Skin epidermis (tissue), 12 donors: ENCODE data around the gene TMEM87B.

Experiments used
- H3K27ac ChIP-seq, 21 experiments: fragments of 200-600 bp; sonication (generic) in 11 of 21; one replicate each; pipeline ENCODE4 v1.5.0; 2020; ENCODE audit warnings: mild to moderate bottlenecking in 3 of 21, inconsistent platforms in 2 of 21, moderate library complexity in 2 of 21
- H3K4me3 ChIP-seq, 7 experiments: fragments of 200-600 bp; sonication (generic) in 2 of 7; one replicate each; pipeline ENCODE4 v1.5.0; 2020; ENCODE audit warnings: inconsistent platforms in 2 of 7, mild to moderate bottlenecking in 2 of 7, moderate library complexity in 1 of 7

TMEM87B gene

DNA sequence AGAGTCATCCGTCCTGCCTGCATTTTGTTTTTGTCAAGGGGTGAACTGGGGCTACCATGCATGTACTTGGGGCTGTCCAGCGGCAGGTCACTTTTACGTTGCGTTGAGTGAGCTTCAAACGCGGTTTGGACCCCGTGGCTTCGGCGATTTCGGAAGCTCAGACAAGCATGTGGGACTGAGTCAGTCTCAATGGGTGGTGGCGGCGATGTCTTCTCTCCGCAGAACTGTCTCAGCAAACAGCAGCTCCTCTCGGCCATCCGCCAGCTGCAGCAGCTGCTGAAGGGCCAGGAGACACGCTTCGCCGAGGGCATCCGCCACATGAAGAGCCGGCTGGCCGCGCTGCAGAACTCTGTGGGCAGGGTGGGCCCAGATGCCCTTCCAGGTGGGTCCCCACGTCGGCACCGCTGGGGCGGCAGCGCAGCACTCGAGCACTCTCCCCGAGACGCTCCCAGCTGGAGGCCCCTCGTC, 104.4 kb downstream of the TMEM87B start:
- Histone ChIP-seq H3K27ac (no peak overlapping the region), H3K4me3 (no peak overlapping the region)

DNA sequence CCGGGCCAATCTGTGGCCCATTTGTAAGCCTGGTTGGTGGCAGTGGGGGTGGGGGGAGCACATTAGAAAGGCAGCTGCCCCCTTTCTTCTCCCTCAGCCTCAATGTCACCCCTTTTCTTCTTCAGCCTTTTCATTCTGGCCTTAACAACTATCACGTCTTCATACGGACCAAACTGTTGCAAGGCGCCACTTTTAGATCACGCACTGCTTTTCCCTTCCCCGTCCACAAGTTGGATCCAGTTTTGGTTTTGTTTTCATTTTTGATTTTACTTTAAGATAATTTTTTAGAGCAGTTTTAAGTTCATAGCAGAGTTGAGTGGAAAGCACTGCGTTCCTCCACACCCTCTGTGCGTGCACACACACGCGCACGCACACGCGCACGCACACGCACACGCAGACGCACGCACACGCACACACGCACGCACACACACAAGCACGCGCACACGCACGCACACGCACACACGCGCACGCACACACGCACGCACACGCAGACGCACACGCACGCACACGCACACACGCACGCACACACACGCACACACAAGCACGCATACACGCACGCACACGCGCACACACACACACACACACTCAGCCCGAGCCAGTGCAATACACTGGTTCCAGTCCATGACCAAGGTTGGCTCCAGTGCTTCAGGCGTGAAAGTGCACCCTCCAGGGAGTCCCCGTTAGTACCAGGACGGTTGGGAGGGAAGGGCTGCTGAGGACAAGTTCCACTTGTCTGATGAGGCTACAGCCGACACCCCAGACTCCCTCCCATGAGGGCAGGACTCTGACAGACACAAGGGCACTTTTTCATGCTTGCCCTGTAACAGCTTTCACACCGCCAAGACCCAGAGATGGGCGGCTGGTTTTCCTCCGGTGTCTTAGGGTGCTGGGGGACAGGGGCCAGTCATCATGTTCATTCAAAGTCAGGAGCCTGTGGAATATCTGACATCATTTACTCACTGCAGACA, 105.5 kb downstream of the TMEM87B start:
- H3K27ac ChIP-seq: no peak overlapping the region
- no peak overlapping the region for H3K4me3 ChIP-seq

DNA sequence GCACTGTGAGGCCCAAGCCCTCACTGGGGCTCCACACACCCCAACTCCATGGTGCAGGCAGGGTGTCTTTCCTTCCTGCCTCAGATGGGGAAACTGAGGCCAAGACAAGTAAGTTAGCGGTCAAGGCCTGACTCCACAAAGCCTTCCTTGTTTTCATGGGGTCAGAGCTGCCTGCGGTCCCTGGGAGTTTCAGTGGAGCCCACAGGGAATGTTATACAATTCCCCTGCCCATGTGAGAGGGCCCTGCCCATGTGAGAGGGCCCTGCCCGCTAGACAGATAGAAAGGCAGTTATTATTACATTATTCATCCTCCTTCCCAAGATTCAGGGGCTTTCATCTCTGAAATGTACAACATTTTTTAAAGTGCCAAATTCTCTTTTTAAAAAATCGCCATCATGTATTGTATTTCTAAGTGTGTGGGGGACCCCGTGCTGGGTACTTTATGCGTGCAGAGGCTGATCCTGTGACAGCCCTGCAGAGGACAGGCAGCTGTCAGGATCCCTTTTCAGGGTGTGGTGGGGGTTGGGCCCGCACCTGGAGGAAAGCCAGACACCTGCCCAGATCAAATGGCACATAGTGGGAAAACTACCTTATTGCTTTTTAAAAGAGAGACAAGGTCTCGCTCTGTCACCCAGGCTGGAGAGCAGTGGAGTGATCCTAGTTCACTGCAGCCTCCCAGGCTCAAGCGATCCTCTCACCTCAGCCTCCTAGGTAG, 106.5 kb downstream of the TMEM87B start:
- H3K27ac ChIP-seq: no peak overlapping the region
- H3K4me3 ChIP-seq: no peak overlapping the region

DNA sequence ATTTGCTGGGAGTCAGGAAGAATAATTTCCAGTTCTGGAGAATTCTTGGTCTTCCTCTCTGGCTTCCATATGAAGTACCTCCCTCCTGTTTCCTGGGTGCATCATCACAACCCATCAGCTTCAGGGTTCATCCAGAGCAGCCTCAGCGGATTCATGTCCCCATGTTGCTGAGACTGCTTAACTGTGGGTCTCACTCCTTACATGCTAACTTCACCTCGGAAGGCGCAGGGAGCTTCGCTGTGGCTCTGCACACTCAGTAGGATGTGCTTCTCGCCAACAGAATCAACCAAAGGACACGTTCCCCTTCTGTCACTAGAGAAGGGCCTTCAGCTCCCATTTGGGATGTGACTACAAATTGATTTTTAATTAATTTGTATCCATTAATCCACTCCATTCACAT, 107.3 kb downstream of the TMEM87B start:
- Histone ChIP-seq H3K4me3 (no peak overlapping the region), H3K27ac (no peak overlapping the region)

DNA sequence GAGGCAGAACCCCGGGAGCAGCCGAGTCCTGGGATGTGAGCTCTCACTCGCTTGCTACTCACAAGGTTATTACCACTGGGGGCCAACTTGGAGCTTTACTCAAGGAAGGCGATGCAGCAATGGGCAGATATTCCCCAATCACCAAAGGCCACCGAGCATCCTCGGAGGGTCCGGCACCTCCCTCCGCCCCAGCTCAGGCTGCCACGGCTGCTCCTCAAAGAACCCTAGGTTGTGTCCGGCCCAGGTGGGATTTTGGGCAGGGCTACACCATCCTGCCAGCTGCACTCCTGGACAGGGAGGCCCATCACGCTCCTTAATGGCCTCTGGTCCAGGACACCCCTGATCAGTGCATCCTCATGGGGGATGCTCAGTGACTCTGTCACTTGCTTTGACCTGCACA, 107.9 kb downstream of the TMEM87B start:
- Histone ChIP-seq H3K27ac (no peak overlapping the region), H3K4me3 (no peak overlapping the region)

DNA sequence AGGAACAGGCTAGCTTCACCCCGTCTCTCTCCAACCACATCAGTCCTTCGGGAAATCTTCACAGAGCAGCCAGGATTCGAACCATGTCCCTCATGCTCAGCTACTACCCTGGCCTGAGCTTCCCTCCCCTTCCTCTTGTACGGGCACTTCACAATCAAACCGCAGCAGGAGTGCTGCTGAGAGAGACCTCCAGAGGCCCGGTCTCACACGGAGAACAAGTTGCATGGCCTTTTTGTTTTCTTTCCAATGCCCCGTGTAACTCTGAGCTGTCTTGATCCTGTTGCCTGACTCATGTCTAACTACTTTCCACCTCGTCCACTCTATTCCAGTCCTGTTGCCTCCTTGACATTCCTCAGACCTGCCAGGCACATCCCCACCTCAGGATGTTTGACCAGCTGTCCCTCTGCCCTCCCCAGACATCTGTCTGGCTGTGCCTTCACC, 108.5 kb downstream of the TMEM87B start:
- Histone ChIP-seq H3K4me3 (no peak overlapping the region), H3K27ac (no peak overlapping the region)

DNA sequence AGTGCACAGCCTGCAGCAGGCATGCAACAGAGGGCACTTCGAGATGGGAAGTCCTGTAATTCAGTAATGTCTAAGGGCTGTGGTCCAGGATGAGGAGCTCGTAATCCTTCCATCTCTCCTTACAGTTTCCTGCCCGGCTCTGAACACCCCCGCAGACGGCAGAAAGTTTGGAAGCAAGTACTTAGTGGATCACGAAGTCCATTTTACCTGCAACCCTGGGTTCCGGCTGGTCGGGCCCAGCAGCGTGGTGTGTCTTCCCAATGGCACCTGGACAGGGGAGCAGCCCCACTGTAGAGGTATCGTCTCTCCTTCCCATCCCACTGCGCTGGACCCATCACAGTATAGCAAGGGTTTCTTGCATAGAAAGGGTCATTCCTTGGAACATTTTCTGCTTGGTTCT, 109.8 kb downstream of the TMEM87B start:
- H3K4me3 ChIP-seq: no peak overlapping the region
- H3K27ac ChIP-seq: no peak overlapping the region

DNA sequence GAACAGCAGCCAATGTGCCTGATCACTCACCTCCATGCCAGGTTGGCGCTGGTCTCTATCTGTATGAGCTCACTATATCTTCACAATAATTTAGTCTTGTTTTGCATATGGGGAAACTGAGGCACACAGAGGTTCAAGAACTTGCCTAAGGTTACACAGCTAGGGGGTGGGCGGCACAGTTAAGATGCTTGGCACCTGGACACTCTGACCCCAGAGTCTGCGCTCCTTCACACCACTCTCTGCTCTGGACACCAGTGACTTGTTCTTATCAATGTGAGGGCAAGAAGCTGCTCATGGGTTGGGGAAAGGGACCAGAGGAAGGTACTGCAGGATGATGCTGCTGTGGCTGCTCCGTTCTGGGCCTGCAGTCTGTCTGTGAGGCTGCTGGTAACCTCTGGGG, 110.2 kb downstream of the TMEM87B start:
- no peak overlapping the region for H3K4me3 ChIP-seq
- no peak overlapping the region for H3K27ac ChIP-seq

DNA sequence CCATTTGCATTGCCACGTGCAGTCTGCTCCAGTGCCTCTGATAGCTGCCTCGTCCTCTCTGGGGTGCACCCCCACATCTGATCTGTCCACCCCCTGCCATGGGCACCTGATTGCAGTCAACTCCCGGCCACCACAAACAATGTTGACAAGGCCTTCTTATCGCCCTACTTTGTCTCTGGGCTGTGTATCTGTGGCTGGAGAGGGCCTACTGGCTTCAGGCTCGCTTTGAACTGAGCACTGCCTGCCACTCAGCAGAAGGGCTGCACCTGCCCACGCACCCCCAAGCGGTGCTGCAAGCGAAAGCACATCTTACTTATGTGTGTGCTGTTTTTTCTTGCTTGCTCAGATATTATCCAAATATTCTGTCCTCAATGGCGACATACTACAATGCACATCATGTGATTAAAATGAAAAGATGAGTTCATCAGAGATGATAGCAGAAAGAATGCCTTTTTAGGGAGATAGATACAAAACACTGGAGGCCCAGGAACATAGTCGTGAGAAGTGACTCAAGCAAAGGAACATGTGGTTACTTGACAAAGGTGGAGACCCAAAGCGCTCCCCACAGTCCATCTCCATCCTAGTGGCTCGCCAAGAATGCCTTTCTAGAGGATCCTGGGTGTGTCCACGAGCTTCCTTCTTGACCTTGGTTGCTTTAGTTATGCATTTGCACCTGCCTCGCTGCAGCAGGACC, 111.9 kb downstream of the TMEM87B start:
- Histone ChIP-seq H3K4me3 (no peak overlapping the region), H3K27ac (no peak overlapping the region)

DNA sequence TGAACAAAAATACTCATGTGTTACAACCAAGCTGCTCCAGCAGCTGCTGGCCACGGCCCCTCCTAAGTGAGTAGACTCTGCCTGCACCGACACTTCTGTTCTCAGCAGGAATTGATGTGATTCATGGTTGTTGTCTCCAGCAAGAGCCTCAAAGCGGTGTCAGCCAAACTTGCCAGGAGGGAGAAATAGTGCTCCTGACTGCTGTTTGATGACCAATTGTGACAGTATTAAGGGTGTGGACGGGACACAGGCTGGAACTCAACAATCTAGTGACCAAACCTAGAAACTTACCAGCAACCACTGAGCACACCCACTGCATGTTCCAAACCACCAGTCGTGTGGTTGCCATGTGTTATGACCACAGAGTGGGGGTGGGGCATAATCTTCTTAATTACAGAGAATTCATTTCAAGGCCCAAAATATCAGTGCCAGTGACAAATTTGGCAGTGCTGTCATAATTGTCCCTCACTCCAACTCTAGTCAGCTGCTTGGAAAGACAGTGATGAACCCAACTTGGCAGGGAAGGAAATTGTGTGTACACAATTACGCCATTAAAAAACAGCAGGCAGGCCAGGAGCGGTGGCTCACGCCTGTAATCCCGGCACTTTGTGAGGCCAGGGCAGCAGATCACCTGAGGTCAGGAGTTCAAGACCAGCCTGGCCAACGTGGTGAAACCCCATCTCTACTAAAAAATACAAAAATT, 113.5 kb downstream of the TMEM87B start:
- Histone ChIP-seq H3K4me3 (no peak overlapping the region), H3K27ac (peak overlapping the region in 1 of 21 experiments; percentile 38)
